Keratinocyte (primary cell): ENCODE data around the gene ADCYAP1R1. TPM values are rescaled to one million over a fixed set of nuclear protein-coding genes. Genes with fewer than 3 reads are reported as not detected.

ENCODE experiments used
- DNase-seq: peaks from one replicate; pipeline ENCODE4 v3.0.0-alpha.2; 2011; ENCODE audit warnings: low read depth, missing footprints, low spot score
- FAIRE-seq: peaks from 2 replicates; lab custom pipeline; 2011; peaks lifted over from hg19 to GRCh38; lab: Jason Lieb, UNC
- H2AFZ ChIP-seq: 2 replicates; pipeline ENCODE4 v1.6.0; 2012; ENCODE audit warnings: low read length, control low read depth, inconsistent platforms; ENCODE audit not compliant: control insufficient read depth
- H3K27ac ChIP-seq: 2 replicates; pipeline ENCODE4 v1.5.1; 2011; ENCODE audit warnings: low read length; ENCODE audit not compliant: control insufficient read depth, insufficient read depth
- H3K27me3 ChIP-seq: 3 replicates; pipeline ENCODE4 v1.6.0; 2011; ENCODE audit warnings: low read length; ENCODE audit not compliant: control insufficient read depth, insufficient read depth; ENCODE audit errors: extremely low read depth
- H3K36me3 ChIP-seq, 2 experiments: 2 replicates in 1 of 2; 3 replicates in 1 of 2; pipeline ENCODE4 v1.5.1; 2011; ENCODE audit warnings: low read length in 2 of 2, mild to moderate bottlenecking in 1 of 2; ENCODE audit not compliant: control insufficient read depth in 2 of 2, insufficient read depth in 2 of 2; ENCODE audit errors: extremely low read depth in 1 of 2
- H3K4me1 ChIP-seq: 3 replicates; pipeline ENCODE4 v1.5.1; 2011; ENCODE audit warnings: low read length; ENCODE audit not compliant: control insufficient read depth, insufficient read depth; ENCODE audit errors: extremely low read depth
- H3K4me2 ChIP-seq: 3 replicates; pipeline ENCODE4 v1.6.0; 2011; ENCODE audit warnings: low read depth, low read length; ENCODE audit not compliant: control insufficient read depth, insufficient read depth; ENCODE audit errors: extremely low read depth
- H3K4me3 ChIP-seq, 3 experiments: fragments of 200-600 bp in 1 of 3; sonication (generic) in 1 of 3; 2 replicates in 2 of 3; 3 replicates in 1 of 3; pipeline ENCODE4 v1.5.1; 2011 to 2016; ENCODE audit warnings: low read length in 3 of 3, mild to moderate bottlenecking in 3 of 3, control low read depth in 2 of 3, inconsistent platforms in 1 of 3, low read depth in 1 of 3, mixed read lengths in 1 of 3, mixed run types in 1 of 3, moderate library complexity in 1 of 3; ENCODE audit not compliant: control insufficient read depth in 2 of 3, insufficient read depth in 2 of 3; ENCODE audit errors: extremely low read depth in 1 of 3
- H3K79me2 ChIP-seq: 2 replicates; pipeline ENCODE4 v1.6.0; 2012; ENCODE audit warnings: low read length; ENCODE audit not compliant: control insufficient read depth, insufficient read depth
- H3K9ac ChIP-seq: 3 replicates; pipeline ENCODE4 v1.6.0; 2011; ENCODE audit warnings: low read length; ENCODE audit not compliant: control insufficient read depth, insufficient read depth; ENCODE audit errors: extremely low read depth
- H3K9me1 ChIP-seq: 3 replicates; pipeline ENCODE4 v1.6.0; 2011; ENCODE audit warnings: low read length; ENCODE audit not compliant: control insufficient read depth, insufficient read depth; ENCODE audit errors: extremely low read depth
- H3K9me3 ChIP-seq: 2 replicates; pipeline ENCODE4 v1.5.1; 2012; ENCODE audit warnings: low read depth, low read length; ENCODE audit not compliant: control insufficient read depth
- H4K20me1 ChIP-seq: 3 replicates; pipeline ENCODE4 v1.6.0; 2011; ENCODE audit warnings: low read length; ENCODE audit not compliant: control insufficient read depth, insufficient read depth; ENCODE audit errors: extremely low read depth
- CTCF ChIP-seq, 3 experiments: IDR thresholded peaks in 1 of 3; conservative IDR thresholded peaks in 1 of 3; optimal IDR thresholded peaks in 1 of 3; 2 replicates in 2 of 3; 3 replicates in 1 of 3; pipeline versions ENCODE3 to v1.5.1; 2011; ENCODE audit warnings: low read length in 3 of 3, mild to moderate bottlenecking in 3 of 3, moderate library complexity in 2 of 3, control low read depth in 1 of 3, inconsistent platforms in 1 of 3; ENCODE audit not compliant: insufficient read depth in 2 of 3; ENCODE audit errors: extremely low read depth in 1 of 3
- EZH2 ChIP-seq: IDR thresholded peaks from one replicate; pipeline ENCODE4 v1.6.1; 2012; ENCODE audit warnings: inconsistent platforms, mild to moderate bottlenecking, low read length, moderate library complexity
- dilution Hi-C: fragments of 300-500 bp; cut with MboI; formaldehyde crosslinking; loops from one replicate; pipeline ENCODE4 v1.7.0; 2020; ENCODE audit warnings: low sequenced_read_pairs; ENCODE audit not compliant: extremely low pct_ligation_motif_present
- polyA plus RNA-seq, 5 experiments: library from polyadenylated mRNA; depleted of rRNA in 3 of 5; stranded (reverse) in 3 of 5; stranded (forward) in 1 of 5; unstranded in 1 of 5; fragments of >200 nt; gene quantifications; 1 replicate in 1 of 5; 2 replicates in 3 of 5; 3 replicates in 1 of 5; pipeline versions ENCODE4 v1.2.1 to v1.2.3, GENCODE V29; 2011 to 2012; ENCODE audit warnings: missing spikeins in 2 of 5, low read depth in 1 of 5, low replicate concordance in 1 of 5

ADCYAP1R1 gene
- polyA plus RNA-seq, 1 donor (not counting 4 experiments of a cell fraction or from before 2014, with no cell fraction given): not detected

GRCh38 chr7:31083210-31083786, 31.2 kb downstream of the ADCYAP1R1 start:
- no peak overlapping the region for H3K9ac ChIP-seq
- no peak overlapping the region for H3K4me2 ChIP-seq
- no peak overlapping the region for H3K27ac ChIP-seq
- H3K9me1 ChIP-seq: no peaks in the 10 kb centered on the region
- H3K79me2 ChIP-seq: no peaks in the 10 kb centered on the region
- H3K27me3 ChIP-seq: peaks cover 22% of the 10 kb centered on the region
- H2AFZ ChIP-seq: no peak overlapping the region
- H3K36me3 ChIP-seq: no peaks in the 10 kb centered on the region
- dilution Hi-C loops: no loop called here
- TF ChIP-seq EZH2 (no peak), CTCF (optimal IDR thresholded peaks at IDR 0.05 in 1 of 3, IDR thresholded peaks at IDR 0.05 in 1 of 3, conservative IDR thresholded peaks at IDR 0.05 in 1 of 3; ENCODE audit: extremely low read depth in 1 of 3, insufficient read depth in 2 of 3, low read length in 3 of 3) (no peak)
- H3K9me3 ChIP-seq: no peaks in the 10 kb centered on the region
- H3K4me1 ChIP-seq: no peaks in the 10 kb centered on the region
- FAIRE-seq (no peak), DNase-seq (no peak)
- H3K4me3 ChIP-seq: no peak overlapping the region
- H4K20me1 ChIP-seq: no peaks in the 10 kb centered on the region

GRCh38 chr7:31084226-31084625, 32.1 kb downstream of the ADCYAP1R1 start:
- Histone ChIP-seq H4K20me1 (no peaks in the 10 kb centered on the region), H3K4me2 (no peak overlapping the region), H3K4me3 (no peak overlapping the region), H3K4me1 (no peaks in the 10 kb centered on the region), H3K27ac (no peak overlapping the region), H3K9ac (no peak overlapping the region), H2AFZ (no peak overlapping the region), H3K79me2 (no peaks in the 10 kb centered on the region), H3K36me3 (no peaks in the 10 kb centered on the region), H3K9me1 (no peaks in the 10 kb centered on the region), H3K27me3 (peaks cover 22% of the 10 kb centered on the region), H3K9me3 (no peaks in the 10 kb centered on the region)
- FAIRE-seq (no peak), DNase-seq (no peak)
- dilution Hi-C loops: no loop called here
- TF ChIP-seq CTCF (optimal IDR thresholded peaks at IDR 0.05 in 1 of 3, IDR thresholded peaks at IDR 0.05 in 1 of 3, conservative IDR thresholded peaks at IDR 0.05 in 1 of 3; ENCODE audit: extremely low read depth in 1 of 3, insufficient read depth in 2 of 3, low read length in 3 of 3) (no peak), EZH2 (no peak)
